Smooth muscle cell (in vitro differentiated cells): ENCODE data around the gene ZNF33B. TPM values are rescaled to one million over a fixed set of nuclear protein-coding genes. Genes with fewer than 3 reads are reported as not detected.

Experiments
- DNase-seq: peaks from one replicate; lab custom pipeline; 2025; ENCODE audit not compliant: unreplicated experiment; lab: John Stamatoyannopoulos, UW
- H2AFZ ChIP-seq: fragments of 200-600 bp; sonication (generic); 2 replicates; pipeline ENCODE4 v1.6.0; 2016; ENCODE audit warnings: antibody characterized with exemption, low read depth, mild to moderate bottlenecking
- H3F3A ChIP-seq: fragments of 200-600 bp; sonication (generic); 2 replicates; pipeline ENCODE4 v1.6.0; 2017; ENCODE audit warnings: antibody characterized with exemption, low read depth
- H3K27ac ChIP-seq: fragments of 200-600 bp; sonication (generic); 2 replicates; pipeline ENCODE4 v1.5.1; 2016; ENCODE audit warnings: low read depth, mild to moderate bottlenecking
- H3K27me3 ChIP-seq: fragments of 200-600 bp; sonication (generic); 2 replicates; pipeline ENCODE4 v1.6.1; 2016; ENCODE audit warnings: low read depth, mild to moderate bottlenecking
- H3K36me3 ChIP-seq: fragments of 200-600 bp; sonication (generic); 2 replicates; pipeline ENCODE4 v1.5.1; 2016; ENCODE audit warnings: low read depth
- H3K4me1 ChIP-seq: fragments of 200-600 bp; sonication (generic); 2 replicates; pipeline ENCODE4 v1.5.1; 2016; ENCODE audit warnings: low read depth
- H3K4me2 ChIP-seq: fragments of 200-600 bp; sonication (generic); 2 replicates; pipeline ENCODE4 v1.6.0; 2016; ENCODE audit warnings: mild to moderate bottlenecking
- H3K4me3 ChIP-seq: fragments of 200-600 bp; sonication (generic); 2 replicates; pipeline ENCODE4 v1.5.1; 2016; ENCODE audit warnings: mild to moderate bottlenecking
- H3K79me2 ChIP-seq: fragments of 200-600 bp; sonication (generic); 2 replicates; pipeline ENCODE4 v1.6.0; 2016; ENCODE audit warnings: low read depth, mild to moderate bottlenecking
- H3K9ac ChIP-seq: fragments of 200-600 bp; sonication (generic); 2 replicates; pipeline ENCODE4 v1.6.0; 2016; ENCODE audit warnings: low read depth
- H3K9me3 ChIP-seq: fragments of 200-600 bp; sonication (generic); replicated peaks from 2 replicates; pipeline ENCODE4 v1.5.1; 2016; ENCODE audit warnings: low read depth
- H4K20me1 ChIP-seq: fragments of 200-600 bp; sonication (generic); 2 replicates; pipeline ENCODE4 v1.6.0; 2016; ENCODE audit warnings: low read depth
- whole genome bisulfite sequencing: methylation state at CpG from one replicate; pipeline ENCODE4 v1.1.7; 2016; ENCODE audit warnings: low lambda C conversion rate; 5-methylcytosine and 5-hydroxymethylcytosine counted together
- polyA plus RNA-seq: library from polyadenylated mRNA; unstranded; fragments of >200 nt; fragmentation: Nextera tagmentation; extraction: Ambion mirVana; gene quantifications from 2 replicates; pipeline ENCODE4 v1.2.1, GENCODE V29; 2016
- total RNA-seq: library from RNA; depleted of rRNA; stranded (reverse); fragments of >200 nt; gene quantifications from 2 replicates; pipeline ENCODE4 v1.2.3, GENCODE V29; 2014
- TF ChIP-seq, protein P1 (sequence below): fragments of 200-600 bp; sonication (generic); IDR thresholded peaks from 2 replicates; pipeline ENCODE4 v1.5.1; 2017; ENCODE audit warnings: borderline replicate concordance, mild to moderate bottlenecking, antibody characterized with exemption; ENCODE audit not compliant: insufficient read depth, poor library complexity, severe bottlenecking

Gene ZNF33B
- total and polyA plus RNA-seq, 2 experiments from 2014 or later, result 0.55 to 1.4 TPM

- no peaks in the 10 kb centered on the region for H3K27me3 ChIP-seq
These were observed 86.7 kb downstream of the ZNF33B start for GRCh38 chr10:42551582-42552187.

GRCh38 chr10:42549851-42550250 lies 88.5 kb downstream of the ZNF33B start:
- H3K4me3 ChIP-seq, result no peak overlapping the region
- H3K9ac ChIP-seq, result no peak overlapping the region
- DNase-seq, result no peak
- no peaks in the 10 kb centered on the region for H3K79me2 ChIP-seq
- no peaks in the 10 kb centered on the region for H4K20me1 ChIP-seq
- H3F3A ChIP-seq, result no peaks in the 10 kb centered on the region
- no peak overlapping the region for H3K27ac ChIP-seq
- peaks cover 4% of the 10 kb centered on the region for H3K4me1 ChIP-seq
- no peak overlapping the region for H2AFZ ChIP-seq
- no peak overlapping the region for H3K4me2 ChIP-seq
- TF ChIP-seq, protein P1, sequence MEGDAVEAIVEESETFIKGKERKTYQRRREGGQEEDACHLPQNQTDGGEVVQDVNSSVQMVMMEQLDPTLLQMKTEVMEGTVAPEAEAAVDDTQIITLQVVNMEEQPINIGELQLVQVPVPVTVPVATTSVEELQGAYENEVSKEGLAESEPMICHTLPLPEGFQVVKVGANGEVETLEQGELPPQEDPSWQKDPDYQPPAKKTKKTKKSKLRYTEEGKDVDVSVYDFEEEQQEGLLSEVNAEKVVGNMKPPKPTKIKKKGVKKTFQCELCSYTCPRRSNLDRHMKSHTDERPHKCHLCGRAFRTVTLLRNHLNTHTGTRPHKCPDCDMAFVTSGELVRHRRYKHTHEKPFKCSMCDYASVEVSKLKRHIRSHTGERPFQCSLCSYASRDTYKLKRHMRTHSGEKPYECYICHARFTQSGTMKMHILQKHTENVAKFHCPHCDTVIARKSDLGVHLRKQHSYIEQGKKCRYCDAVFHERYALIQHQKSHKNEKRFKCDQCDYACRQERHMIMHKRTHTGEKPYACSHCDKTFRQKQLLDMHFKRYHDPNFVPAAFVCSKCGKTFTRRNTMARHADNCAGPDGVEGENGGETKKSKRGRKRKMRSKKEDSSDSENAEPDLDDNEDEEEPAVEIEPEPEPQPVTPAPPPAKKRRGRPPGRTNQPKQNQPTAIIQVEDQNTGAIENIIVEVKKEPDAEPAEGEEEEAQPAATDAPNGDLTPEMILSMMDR, result no peak
- WGBS, result 99% methylated on average over 3 of the region's 3 CpGs
- H3K9me3 ChIP-seq, result no peaks in the 10 kb centered on the region
- H3K36me3 ChIP-seq, result no peaks in the 10 kb centered on the region
- no peaks in the 10 kb centered on the region for H3K27me3 ChIP-seq

More at GRCh38 chr10:42551582-42552187, 86.7 kb downstream of the ZNF33B start:
- Histone ChIP-seq H3K9ac (peak overlapping the region; percentile 47), H3K79me2 (no peaks in the 10 kb centered on the region), H3K4me1 (peaks cover 4% of the 10 kb centered on the region), H3K36me3 (no peaks in the 10 kb centered on the region), H3K27ac (no peak overlapping the region), H3K9me3 (no peaks in the 10 kb centered on the region), H3F3A (no peaks in the 10 kb centered on the region), H3K4me2 (peak overlapping the region; percentile 92), H4K20me1 (no peaks in the 10 kb centered on the region), H3K4me3 (peak overlapping the region; percentile 65), H2AFZ (peak overlapping the region; percentile 98)
- TF ChIP-seq, protein P1, result no peak
- DNase-seq, result no peak
- 74% methylated on average over 24 of the region's 24 CpGs for WGBS

DNA sequence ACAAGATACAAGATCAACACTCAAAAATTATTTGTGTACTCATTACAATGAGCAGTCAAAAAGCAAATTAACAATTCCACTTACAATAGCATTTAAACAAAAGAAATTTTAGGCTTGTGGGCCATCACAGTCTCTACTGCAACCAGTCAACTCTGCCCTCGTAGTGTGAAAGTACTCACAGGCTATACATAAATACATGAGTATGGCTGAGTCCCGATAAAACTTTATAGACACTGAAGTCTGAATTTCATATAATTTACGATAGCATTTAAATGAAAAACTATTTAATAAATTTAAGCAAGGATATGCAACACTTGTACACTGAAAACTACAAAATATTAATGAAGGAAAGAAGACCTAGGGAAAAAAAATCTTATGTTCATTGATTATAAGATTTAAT lies 90.1 kb downstream of the ZNF33B start:
- Histone ChIP-seq H3K36me3 (no peaks in the 10 kb centered on the region), H4K20me1 (no peaks in the 10 kb centered on the region), H3K4me2 (no peak overlapping the region), H2AFZ (no peak overlapping the region), H3K79me2 (no peaks in the 10 kb centered on the region), H3K4me1 (peaks cover 4% of the 10 kb centered on the region), H3K27me3 (no peaks in the 10 kb centered on the region), H3K4me3 (no peak overlapping the region), H3K9me3 (no peaks in the 10 kb centered on the region), H3K27ac (no peak overlapping the region), H3K9ac (no peak overlapping the region), H3F3A (no peaks in the 10 kb centered on the region)
- WGBS, result 95% methylated on average over 3 of the region's 3 CpGs
- TF ChIP-seq, protein P1, result no peak
- no peak for DNase-seq

- H3K4me2 ChIP-seq, result no peak overlapping the region
- DNase-seq, result no peak
- no peak overlapping the region for H3K27ac ChIP-seq
- H2AFZ ChIP-seq, result no peak overlapping the region
- TF ChIP-seq, protein P1, result no peak
- H3K9me3 ChIP-seq, result no peaks in the 10 kb centered on the region
- H3K4me1 ChIP-seq, result no peaks in the 10 kb centered on the region
- H3K27me3 ChIP-seq, result no peaks in the 10 kb centered on the region
- no peak overlapping the region for H3K9ac ChIP-seq
- H3K79me2 ChIP-seq, result no peaks in the 10 kb centered on the region
- H3K36me3 ChIP-seq, result peaks cover 7% of the 10 kb centered on the region
- H3F3A ChIP-seq, result no peaks in the 10 kb centered on the region
- H4K20me1 ChIP-seq, result no peaks in the 10 kb centered on the region
- H3K4me3 ChIP-seq, result no peak overlapping the region
These were observed 93.4 kb downstream of the ZNF33B start for GRCh38 chr10:42544945-42545344.
